K562 (cell line): ENCODE data around the gene ZDHHC1. TPM values are rescaled to one million over a fixed set of nuclear protein-coding genes. Genes with fewer than 3 reads are reported as not detected.
"Not testable (repeated sequence)": the region's sequence is repeated elsewhere in the genome, so short reads cannot be mapped to it uniquely, and the experiment has no call there.

Experiments used
- ATAC-seq: fragments of 200-7000 bp; cut with Tn5 transposase; 3 replicates; pipeline ENCODE4 v1.9.1; 2020; ENCODE audit warnings: moderate library complexity
- BruUV-seq: library from RNA; stranded (reverse); fragments of 400-500 nt; replicated peaks from 2 replicates; lab custom pipeline; 2021; lab: Mats Ljungman, UMichigan
- CTCF ChIA-PET: fragments of 300-600 bp; formaldehyde crosslinking; extraction: SDS; loops from one replicate; lab custom pipeline; 2021; ENCODE audit warnings: low intra/inter-chr PET ratio; lab: Yijun Ruan, JAX
- POLR2A ChIA-PET: fragments of 300-600, 350-650 bp; sonication (Branson Sonifier 250); formaldehyde crosslinking; extraction: SDS; loops from one replicate; lab custom pipeline; 2021; ENCODE audit warnings: antibody characterized with exemption, inconsistent platforms; lab: Yijun Ruan, JAX
- DNase-seq, 4 experiments: peaks; one replicate each; pipeline versions ENCODE4 v3.0.0 to v3.0.0-alpha.2; 2011 to 2018; ENCODE audit warnings: low spot score in 3 of 4, mixed read lengths in 3 of 4; ENCODE audit errors: extremely low read depth in 1 of 4
- FAIRE-seq: peaks from 2 replicates; lab custom pipeline; 2011; peaks lifted over from hg19 to GRCh38; lab: Jason Lieb, UNC
- H2AFZ ChIP-seq: 2 replicates; pipeline ENCODE4 v1.6.0; 2011; ENCODE audit warnings: low read depth, low read length, control low read depth, inconsistent platforms
- H3K27ac ChIP-seq: fragments of 200-600 bp; 3 replicates; pipeline ENCODE4 v1.8.0; 2011; ENCODE audit warnings: low read depth, mild to moderate bottlenecking, control low read depth, inconsistent platforms, low read length, moderate library complexity, mixed read lengths; ENCODE audit errors: extremely low read depth
- H3K27me3 ChIP-seq, 2 experiments: fragments of 300-600 bp in 1 of 2; 2 replicates in 1 of 2; 3 replicates in 1 of 2; pipeline versions ENCODE4 v1.6.0 to v1.8.0; 2011; ENCODE audit warnings: inconsistent platforms in 2 of 2, low read length in 2 of 2, mild to moderate bottlenecking in 1 of 2, mixed read lengths in 1 of 2, moderate library complexity in 1 of 2; ENCODE audit not compliant: control insufficient read depth in 2 of 2, insufficient read depth in 2 of 2
- H3K36me3 ChIP-seq: fragments of 300-600 bp; 3 replicates; pipeline ENCODE4 v1.8.0; 2011; ENCODE audit warnings: mild to moderate bottlenecking, low read length, inconsistent platforms; ENCODE audit not compliant: control insufficient read depth, insufficient read depth
- H3K4me1 ChIP-seq, 2 experiments: fragments of 200-600 bp in 1 of 2; replicated peaks in 1 of 2; 2 replicates in 1 of 2; 3 replicates in 1 of 2; pipeline versions ENCODE4 v1.5.1 to v1.8.0; 2011; ENCODE audit warnings: inconsistent platforms in 2 of 2, low read length in 2 of 2, mild to moderate bottlenecking in 1 of 2, mixed read lengths in 1 of 2, moderate library complexity in 1 of 2; ENCODE audit not compliant: control insufficient read depth in 2 of 2, insufficient read depth in 2 of 2
- H3K4me2 ChIP-seq: 2 replicates; pipeline ENCODE4 v1.6.1; 2011; ENCODE audit warnings: low read length, control low read depth, inconsistent platforms, mixed read lengths; ENCODE audit not compliant: insufficient read depth
- H3K4me3 ChIP-seq: fragments of 200-600 bp; sonication (generic), shearing (Covaris generic); 2 replicates; pipeline ENCODE4 v1.5.1; 2016; ENCODE audit warnings: control low read depth, inconsistent platforms
- H3K79me2 ChIP-seq: fragments of 200-600 bp; 3 replicates; pipeline ENCODE4 v1.8.0; 2011; ENCODE audit warnings: low read length, inconsistent platforms; ENCODE audit not compliant: control insufficient read depth, insufficient read depth
- H3K9ac ChIP-seq, 2 experiments: 2 replicates each; pipeline versions ENCODE4 v1.6.0 to v1.6.1; 2011; ENCODE audit warnings: low read depth in 2 of 2, low read length in 2 of 2, control low read depth in 1 of 2, inconsistent platforms in 1 of 2, mild to moderate bottlenecking in 1 of 2, mixed read lengths in 1 of 2; ENCODE audit not compliant: insufficient read depth in 1 of 2
- H3K9me1 ChIP-seq: one replicate; pipeline ENCODE4 v1.6.0; 2011; ENCODE audit warnings: inconsistent platforms, mild to moderate bottlenecking, low read length, moderate library complexity; ENCODE audit not compliant: control insufficient read depth, insufficient read depth
- H3K9me3 ChIP-seq: replicated peaks from 2 replicates; pipeline ENCODE4 v1.5.1; 2011; ENCODE audit warnings: low read depth, low read length, inconsistent platforms; ENCODE audit not compliant: control insufficient read depth, insufficient read depth
- H4K20me1 ChIP-seq: replicated peaks from 2 replicates; pipeline ENCODE4 v1.6.1; 2011; ENCODE audit warnings: low read length, inconsistent platforms, mixed read lengths; ENCODE audit not compliant: control insufficient read depth, insufficient read depth
- CBX2 ChIP-seq: fragments of 200-600 bp; sonication (generic); IDR thresholded peaks from one replicate; pipeline ENCODE4 v1.6.1; 2012; ENCODE audit warnings: mild to moderate bottlenecking, low read length, inconsistent platforms; ENCODE audit not compliant: insufficient read depth, poor library complexity, severe bottlenecking
- CBX8 ChIP-seq: fragments of 200-600 bp; sonication (generic); IDR thresholded peaks from 2 replicates; pipeline ENCODE4 v1.6.1; 2012; ENCODE audit warnings: borderline replicate concordance, mixed run types, low read depth, mild to moderate bottlenecking, moderate library complexity, mixed read lengths, low read length, control low read depth, inconsistent platforms; ENCODE audit not compliant: poor library complexity, severe bottlenecking; ENCODE audit errors: extremely low read depth
- CTCF ChIP-seq, 3 experiments: IDR thresholded peaks in 2 of 3; conservative IDR thresholded peaks in 1 of 3; 2 replicates each; pipeline ENCODE4 v1.5.1; 2011 to 2012; ENCODE audit warnings: low read length in 3 of 3, mild to moderate bottlenecking in 3 of 3, control low read depth in 2 of 3, improper control_type of control experiment in 1 of 3, inconsistent platforms in 1 of 3, low read depth in 1 of 3, mixed read lengths in 1 of 3, moderate library complexity in 1 of 3; ENCODE audit not compliant: insufficient read depth in 2 of 3
- EGR1 ChIP-seq: fragments of 450-650 bp; conservative IDR thresholded peaks from 2 replicates; pipeline ENCODE4 v1.6.1; 2017; ENCODE audit warnings: mild to moderate bottlenecking
- LARP7 ChIP-seq: fragments of 450-650 bp; IDR thresholded peaks from 2 replicates; pipeline ENCODE4 v1.6.1; 2016
- PBX2 ChIP-seq, 2 experiments: IDR thresholded peaks in 1 of 2; conservative IDR thresholded peaks in 1 of 2; 2 replicates each; pipeline ENCODE4 v1.6.1; 2016; ENCODE audit warnings: low read depth in 2 of 2, mild to moderate bottlenecking in 1 of 2, missing compliant biosample characterization in 1 of 2, missing genetic modification characterization in 1 of 2, moderate library complexity in 1 of 2
- PKNOX1 ChIP-seq: fragments of 450-650 bp; IDR thresholded peaks from 2 replicates; pipeline ENCODE4 v1.6.1; 2016
- ZNF175 ChIP-seq: fragments of 200-800 bp; sonication (Bioruptor generic); IDR thresholded peaks from 2 replicates; pipeline ENCODE4 v1.6.1; 2016; ENCODE audit warnings: low read depth, mild to moderate bottlenecking, missing genetic modification characterization, missing compliant biosample characterization
- WGBS: fragments of 100-300 bp; shearing (Covaris generic); methylation state at CpG from one replicate; pipeline ENCODE4 v1.1.6; 2016; ENCODE audit warnings: low coverage, mixed read lengths; ENCODE audit not compliant: insufficient coverage; ENCODE audit errors: missing lambda C conversion rate; 5-methylcytosine and 5-hydroxymethylcytosine counted together
- in situ Hi-C: fragments of 300-500 bp; cut with MboI; formaldehyde crosslinking; loops from 4 replicates; pipeline ENCODE4 v1.15.0; 2018; ENCODE audit warnings: inconsistent platforms, mixed read lengths
- intact Hi-C: fragments of 100-400 bp; cut with micrococcal nuclease; formaldehyde crosslinking; loops from 2 replicates; pipeline ENCODE4 v1.14.2; 2022
- polyA plus RNA-seq, 8 experiments: library from polyadenylated mRNA; depleted of rRNA in 4 of 8; stranded (reverse) in 5 of 8; unstranded in 3 of 8; fragments of >200 nt; fragmentation: Nextera tagmentation in 2 of 8; fragmentation: Illumina TruSeq in 1 of 8; extraction: Ambion mirVana in 2 of 8; extraction: Trizol in 1 of 8; gene quantifications; 2 replicates each; pipeline versions ENCODE4 v1.2.1 to v1.2.3, GENCODE V29; 2011 to 2014; ENCODE audit warnings: inconsistent platforms in 1 of 8, missing spikeins in 1 of 8
- total RNA-seq, 7 experiments: library from RNA; depleted of rRNA in 6 of 7; stranded (reverse); fragments of >200 nt in 6 of 7; fragmentation: Illumina TruSeq in 2 of 7; extraction: Trizol in 2 of 7; gene quantifications; 2 replicates each; pipeline versions ENCODE4 v1.2.1 to v1.2.3, GENCODE V29; 2011 to 2021; ENCODE audit warnings: low replicate concordance in 1 of 7

The ZDHHC1 gene
- total and polyA plus RNA-seq, 9 of the 15 experiments (the other 6 are each of a cell fraction or from before 2014, with no cell fraction given): 0.06 to 0.77 (median 0.25) TPM; not detected in 4

GRCh38 chr16:67376012-67376411 is 40.3 kb downstream of the ZDHHC1 start:
- H3K79me2 ChIP-seq, ATAC-seq, H3K4me3 ChIP-seq, CTCF ChIA-PET, H4K20me1 ChIP-seq, H3K4me2 ChIP-seq, H3K9ac ChIP-seq, in situ Hi-C loops, H2AFZ ChIP-seq, H3K36me3 ChIP-seq, H3K9me1 ChIP-seq, intact Hi-C loops, BruUV-seq, H3K27ac ChIP-seq, DNase-seq, H3K4me1 ChIP-seq, FAIRE-seq, H3K9me3 ChIP-seq: not testable (repeated sequence)
- 15% methylated on average over 11 of the region's 11 CpGs for WGBS
- peak; percentile 88 for TF ChIP-seq CBX2
- TF ChIP-seq EGR1: 0 out of 2 replicates have a peak, but pooled peaks have one; percentile 13
- peak; percentile 83 for TF ChIP-seq CBX8
- H3K27me3 ChIP-seq: peaks cover 12 to 14% of the 10 kb centered on the region in 2 experiments
- POLR2A ChIA-PET: interaction anchor here (0.7 to 1.5 kb wide), 2 partner anchors 12 to 27 kb away, joined by 3 to 6 read pairs; no protein-coding TSS in a partner anchor

- H3K27me3 ChIP-seq: peaks cover 18 to 23% of the 10 kb centered on the region in 2 experiments
- H3K4me3 ChIP-seq: no peak overlapping the region
- H3K36me3 ChIP-seq: no peaks in the 10 kb centered on the region
- no peaks in the 10 kb centered on the region for H3K4me1 ChIP-seq
- intact Hi-C loops (no loop called here), in situ Hi-C loops (no loop called here)
- H3K9me3 ChIP-seq: no peaks in the 10 kb centered on the region
- H2AFZ ChIP-seq: peak overlapping the region; percentile 46; the same call in 1 of the 2 replicates
- POLR2A ChIA-PET: interaction anchor here (0.7 kb wide), 1 partner anchor 55 kb away, joined by 3 read pairs; no protein-coding TSS in a partner anchor
- no peak overlapping the region for H3K9ac ChIP-seq
- H3K27ac ChIP-seq: no peak overlapping the region
- FAIRE-seq (peak; percentile 37), DNase-seq (peak in 1 of 4 experiments; percentile 33), ATAC-seq (peak; percentile 61)
- CTCF ChIA-PET: interaction anchor here (0.6 to 1.6 kb wide), 4 partner anchors 21 to 149 kb away, joined by 3 to 6 read pairs (median 4); partner anchors contain the start of genes PLEKHG4 and TPPP3
- H3K9me1 ChIP-seq: no peaks in the 10 kb centered on the region
- H4K20me1 ChIP-seq: no peaks in the 10 kb centered on the region
- no TSS peak for BruUV-seq
- no peaks in the 10 kb centered on the region for H3K79me2 ChIP-seq
- H3K4me2 ChIP-seq: no peak overlapping the region
- TF ChIP-seq PKNOX1: 0 out of 2 replicates have a peak, but pooled peaks have one; percentile 21
- no peak for TF ChIP-seq ZNF175 (CRISPR knock-in tag)
- TF ChIP-seq PBX2 (CRISPR knock-in tag; IDR thresholded peaks at IDR 0.05; ENCODE audit: low read depth): no peak
- peak; percentile 29; the same call in 1 of the 2 replicates for TF ChIP-seq PBX2 (tag; conservative IDR thresholded peaks at IDR 0.05; ENCODE audit: low read depth)
- no peak for TF ChIP-seq LARP7
- peak in 2 of 3 experiments; percentile 42 to 70; a peak in 4 of 6 replicates for TF ChIP-seq CTCF (IDR thresholded peaks at IDR 0.05 in 2 of 3, conservative IDR thresholded peaks at IDR 0.05 in 1 of 3; ENCODE audit: insufficient read depth in 2 of 3, low read depth in 1 of 3, low read length in 3 of 3)
Measured at GRCh38 chr16:67372664-67373063, 43.6 kb downstream of the ZDHHC1 start.
